Limb (tissue), 2 donors: ENCODE measurements around the gene EZH2.

Experiments used
- DNase-seq, 2 donors: peaks; one replicate each; pipeline ENCODE4 v3.0.0-alpha.2; 2016; ENCODE audit errors: extremely low spot score in 2 of 2

EZH2 gene

GRCh38 chr7:148809856-148810255, 74.2 kb downstream of the EZH2 start:
- DNase-seq, result no peak

- no peak for DNase-seq
Observed at GRCh38 chr7:148807436-148807835, 76.7 kb downstream of the EZH2 start.

- DNase-seq, result no peak
Observed at GRCh38 chr7:148806187-148806586, 77.9 kb downstream of the EZH2 start.

GRCh38 chr7:148804343-148805235, 79.5 kb downstream of the EZH2 start:
- DNase-seq, result no peak

- no peak for DNase-seq
Observed at GRCh38 chr7:148803094-148803493, 81.0 kb downstream of the EZH2 start.

- DNase-seq, result no peak
Observed at GRCh38 chr7:148802101-148802493, 82.0 kb downstream of the EZH2 start.

GRCh38 chr7:148800677-148801076, 83.4 kb downstream of the EZH2 start:
- no peak for DNase-seq

GRCh38 chr7:148799893-148800555, 84.1 kb downstream of the EZH2 start:
- DNase-seq, result no peak

GRCh38 chr7:148796841-148797240, 87.2 kb downstream of the EZH2 start:
- no peak for DNase-seq

- DNase-seq, result no peak
Observed at GRCh38 chr7:148794476-148794875, 89.6 kb downstream of the EZH2 start.

GRCh38 chr7:148793590-148793989, 90.5 kb downstream of the EZH2 start:
- DNase-seq, result no peak

GRCh38 chr7:148791546-148791945, 92.5 kb downstream of the EZH2 start:
- DNase-seq, result no peak

- no peak for DNase-seq
Observed at GRCh38 chr7:148790850-148791249, 93.2 kb downstream of the EZH2 start.

- no peak for DNase-seq
Observed at GRCh38 chr7:148790131-148790726, 93.9 kb downstream of the EZH2 start.

GRCh38 chr7:148789220-148789619, 94.9 kb downstream of the EZH2 start:
- DNase-seq, result no peak

GRCh38 chr7:148787571-148788295, 96.4 kb downstream of the EZH2 start:
- no peak for DNase-seq

- no peak for DNase-seq
Observed at GRCh38 chr7:148783801-148784527, 100.1 kb downstream of the EZH2 start.

- no peak for DNase-seq
Observed at GRCh38 chr7:148782757-148783456, 101.2 kb downstream of the EZH2 start.

- no peak for DNase-seq
Observed at GRCh38 chr7:148774471-148774870, 109.6 kb downstream of the EZH2 start.

- no peak for DNase-seq
Observed at GRCh38 chr7:148773334-148773733, 110.8 kb downstream of the EZH2 start.
